Stimulated activated CD4-positive, alpha-beta T cell treated with anti-CD3 and anti-CD28 coated beads, Interleukin-1b, Interleukin-23, amount 100 ng/mL, for 4 hours (primary cell): ENCODE measurements around the gene PRIM1.
"Not testable (repeated sequence)": the region's sequence is repeated elsewhere in the genome, so short reads cannot be mapped to it uniquely, and the experiment has no call there.

Experiments
- DNase-seq, 2 donors: peaks; one replicate each; pipeline ENCODE4 v3.0.0-alpha.2; 2020; ENCODE audit warnings: low read depth in 2 of 2

The PRIM1 gene

DNA sequence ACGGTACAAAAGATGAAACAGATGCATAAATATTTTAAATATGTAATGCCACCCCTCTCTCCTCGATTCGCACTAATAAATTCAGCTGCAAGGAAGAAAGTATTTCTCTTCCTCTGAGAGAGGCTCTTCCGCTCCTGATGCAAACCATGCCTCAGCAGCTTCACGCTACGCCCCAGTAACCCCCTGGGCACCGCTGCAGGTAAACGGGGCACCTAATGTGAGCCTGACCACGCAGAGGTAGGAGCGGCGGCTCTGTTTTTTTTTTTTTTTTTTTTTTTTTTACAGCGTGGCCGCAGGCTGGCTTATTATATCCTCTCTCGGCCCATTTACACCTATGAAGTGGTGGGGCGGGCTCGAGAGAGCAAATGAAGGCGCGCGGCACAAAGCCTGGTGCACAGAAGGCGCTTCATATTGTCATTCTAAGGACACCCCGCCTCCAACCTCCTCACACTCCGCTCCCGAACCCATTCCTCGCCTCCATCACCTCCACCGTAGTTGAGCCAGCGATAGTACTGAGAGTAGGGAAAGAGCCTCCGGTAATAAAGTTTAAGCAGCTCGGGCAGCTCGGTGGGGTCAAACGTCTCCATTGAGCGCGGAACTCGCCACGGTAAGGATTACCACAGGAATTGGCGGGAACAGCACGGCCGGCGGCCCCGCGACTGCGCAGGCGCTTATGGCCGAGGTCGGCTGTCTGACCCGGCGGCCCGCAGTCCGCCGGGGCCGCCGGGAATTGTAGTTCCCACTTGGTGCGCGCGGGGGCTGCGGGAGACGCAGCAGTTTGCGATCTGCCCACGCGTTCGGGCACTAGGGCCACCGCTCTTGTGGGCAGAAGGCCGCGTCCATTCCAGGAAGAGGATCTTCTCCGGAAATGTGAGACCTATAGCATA lies at the start of gene PRIM1:
Gene PRIM1 (minus strand): TSS at position 612 of the 887 bp plus-strand sequence. CDS start 25 bp downstream, at position 587.
- peak; percentile 66 to 88 for DNase-seq

DNA sequence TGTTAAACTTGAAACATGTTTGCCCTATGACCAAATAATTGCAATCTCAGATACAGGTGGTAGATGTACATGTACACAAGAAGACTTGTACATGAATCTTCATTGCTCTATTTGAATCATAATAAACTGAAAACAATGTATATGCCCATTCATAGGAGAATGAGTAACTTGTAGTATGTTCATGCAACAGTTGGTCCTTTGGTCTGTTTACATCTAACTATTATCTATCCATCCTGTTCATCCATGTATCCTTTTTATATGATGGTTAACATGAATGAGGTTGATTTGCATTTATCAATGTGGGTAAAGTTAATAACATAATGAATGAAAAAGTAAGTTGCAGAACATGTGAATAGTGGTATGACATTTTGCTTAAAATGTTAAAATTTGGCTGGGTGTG lies 48.1 kb upstream of the PRIM1 start:
- no peak for DNase-seq

DNA sequence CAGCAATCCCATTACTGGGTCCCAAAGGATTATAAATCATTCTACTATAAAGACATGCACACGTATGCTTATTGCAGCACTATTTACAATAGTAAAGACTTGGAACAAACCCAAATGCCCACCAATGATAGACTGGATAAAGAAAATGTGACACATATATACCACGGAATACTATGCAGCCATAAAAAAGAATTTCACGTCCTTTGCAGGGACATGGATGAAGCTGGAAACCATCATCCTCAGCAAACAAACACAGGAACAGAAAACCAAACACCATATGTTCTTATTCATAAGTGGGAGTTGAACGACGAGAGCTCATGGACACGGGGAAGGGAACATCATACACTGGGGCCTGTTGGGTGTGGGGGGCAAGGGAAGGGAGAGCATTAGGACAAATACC lies 47.2 kb upstream of the PRIM1 start:
- DNase-seq = not testable (repeated sequence)

GRCh38 chr12:56795791-56796190 lies 43.7 kb upstream of the PRIM1 start:
- not testable (repeated sequence) for DNase-seq

GRCh38 chr12:56795046-56795562 lies 43.0 kb upstream of the PRIM1 start:
- not testable (repeated sequence) for DNase-seq

- not testable (repeated sequence) for DNase-seq
These were observed 41.0 kb upstream of the PRIM1 start for GRCh38 chr12:56793124-56793523.

GRCh38 chr12:56792678-56793077 lies 40.6 kb upstream of the PRIM1 start:
- no peak for DNase-seq

DNA sequence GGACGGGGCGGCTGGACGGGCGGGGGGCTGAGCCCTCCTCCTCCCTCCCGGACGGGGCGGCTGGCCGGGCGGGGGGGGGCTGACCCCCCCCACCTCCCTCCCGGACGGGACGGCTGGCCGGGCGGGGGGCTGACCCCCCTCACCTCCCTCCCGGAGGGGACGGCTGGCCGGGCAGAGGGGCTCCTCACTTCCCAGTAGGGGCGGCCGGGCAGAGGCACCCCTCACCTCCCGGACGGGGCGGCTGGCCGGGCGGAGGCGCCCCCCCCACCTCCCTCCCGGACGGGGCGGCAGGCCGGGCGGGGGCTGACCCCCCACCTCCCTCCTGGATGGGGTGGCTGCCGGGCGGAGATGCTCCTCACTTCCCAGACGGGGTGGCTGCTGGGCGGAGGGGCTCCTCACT lies 37.3 kb upstream of the PRIM1 start:
- not testable (repeated sequence) for DNase-seq

DNA sequence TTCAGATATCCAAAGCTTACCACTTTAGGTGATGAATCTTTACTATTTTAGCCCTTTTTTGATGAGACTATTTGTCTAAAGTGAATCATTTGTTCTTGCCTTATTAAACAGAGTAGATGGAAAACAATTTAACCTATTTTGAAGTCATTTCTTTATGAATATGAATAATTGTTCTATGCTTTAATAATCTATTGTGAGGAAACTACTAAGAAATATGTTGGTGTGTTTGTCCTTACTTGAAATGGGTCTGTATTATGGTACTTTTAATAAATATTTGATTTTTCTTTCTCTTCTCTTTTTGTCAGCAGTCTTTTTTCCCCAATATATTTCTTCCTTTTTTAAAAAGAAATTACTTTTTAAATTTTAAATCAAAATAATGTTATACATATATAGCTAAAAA lies 35.4 kb upstream of the PRIM1 start:
- no peak for DNase-seq

GRCh38 chr12:56785874-56786273 lies 33.8 kb upstream of the PRIM1 start:
- DNase-seq = no peak

DNA sequence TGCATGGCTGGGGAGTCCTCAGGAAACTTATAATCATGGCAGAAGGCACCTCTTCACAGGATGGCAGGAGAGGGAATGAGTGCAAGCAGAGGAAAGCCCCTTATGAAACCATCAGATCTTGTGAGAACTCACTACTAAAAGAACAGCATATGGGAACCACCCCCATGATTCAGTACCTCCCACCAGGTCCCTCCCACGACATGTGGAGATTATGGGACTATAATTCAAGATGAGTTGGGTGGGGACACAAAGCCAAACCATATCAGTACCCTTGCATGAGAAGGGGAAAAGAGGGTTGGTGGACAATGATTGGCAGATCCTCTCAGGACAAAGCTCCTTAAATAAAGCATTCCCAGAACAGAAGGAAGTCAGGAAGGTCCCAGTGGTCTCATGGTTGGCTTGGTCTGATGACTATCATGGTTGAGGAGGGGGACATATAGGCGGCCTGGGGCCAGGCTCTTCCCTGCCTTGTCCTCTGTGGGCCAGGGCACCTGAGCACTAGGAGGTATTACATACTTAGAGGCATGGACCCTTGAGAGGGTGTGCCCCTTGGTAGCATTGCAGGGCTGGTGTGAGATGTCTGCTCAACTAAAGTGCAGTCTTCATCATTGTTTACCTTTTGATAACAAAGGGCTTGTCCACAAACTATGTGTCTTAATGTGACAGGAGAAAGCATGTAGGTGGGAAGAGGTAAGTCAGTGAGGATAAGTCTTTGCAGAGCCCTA lies 33.2 kb upstream of the PRIM1 start:
- no peak for DNase-seq

DNA sequence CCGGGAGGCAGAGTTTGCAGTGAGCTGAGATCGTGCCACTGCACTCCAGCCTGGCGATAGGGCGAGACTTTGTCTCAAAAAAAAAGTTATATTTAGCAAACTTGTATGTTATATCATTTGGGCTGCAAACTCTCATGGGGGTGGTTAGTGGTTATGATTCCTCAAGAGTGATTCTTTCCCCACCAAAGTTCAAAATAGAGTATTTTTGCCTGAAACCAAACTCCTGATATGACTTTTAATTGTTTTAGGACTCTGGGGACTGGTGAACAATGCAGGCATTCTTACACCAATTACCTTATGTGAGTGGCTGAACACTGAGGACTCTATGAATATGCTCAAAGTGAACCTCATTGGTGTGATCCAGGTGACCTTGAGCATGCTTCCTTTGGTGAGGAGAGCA lies 29.6 kb upstream of the PRIM1 start:
- DNase-seq = no peak

GRCh38 chr12:56778756-56779155 lies 26.6 kb upstream of the PRIM1 start:
- no peak for DNase-seq

- no peak for DNase-seq
These were observed 24.5 kb upstream of the PRIM1 start for GRCh38 chr12:56776654-56777053.

DNA sequence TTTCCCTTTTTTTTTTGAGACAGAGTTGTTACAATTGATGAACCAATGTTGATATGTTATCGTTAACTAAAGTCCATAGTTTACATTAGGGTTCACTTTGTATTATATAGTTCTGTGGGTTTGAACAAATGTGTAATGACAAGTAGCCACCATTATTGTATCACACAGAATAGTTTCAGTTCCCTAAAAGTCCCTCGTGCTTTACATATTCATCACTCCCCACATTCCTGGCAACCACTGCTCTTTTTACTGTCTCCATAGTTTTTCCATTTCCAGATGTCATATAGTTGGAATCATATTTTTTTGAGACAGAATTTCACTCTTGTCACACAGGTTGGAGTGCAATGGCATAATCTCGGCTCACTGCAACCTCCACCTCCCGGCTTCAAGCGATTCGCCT lies 23.5 kb upstream of the PRIM1 start:
- no peak for DNase-seq

DNA sequence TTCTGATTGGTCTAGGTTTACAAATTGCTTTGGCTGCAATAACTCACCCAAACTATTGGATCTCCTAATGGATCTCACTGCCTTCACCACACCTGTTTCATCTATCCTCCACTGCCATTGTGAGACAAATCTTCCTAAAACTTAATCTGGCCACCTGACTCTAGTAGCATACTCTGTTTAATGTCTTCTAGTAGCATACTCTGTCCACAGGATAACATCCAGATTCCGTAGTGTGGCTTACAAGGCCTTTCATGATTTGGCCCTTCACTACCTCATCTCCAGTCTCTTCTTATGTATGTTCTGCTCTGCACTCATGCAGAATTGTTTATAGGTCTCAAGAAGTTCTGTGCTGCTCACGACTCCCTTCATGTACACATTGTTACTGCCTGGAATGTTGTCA lies 21.0 kb upstream of the PRIM1 start:
- no peak for DNase-seq

GRCh38 chr12:56772625-56773024 lies 20.5 kb upstream of the PRIM1 start:
- no peak for DNase-seq

DNA sequence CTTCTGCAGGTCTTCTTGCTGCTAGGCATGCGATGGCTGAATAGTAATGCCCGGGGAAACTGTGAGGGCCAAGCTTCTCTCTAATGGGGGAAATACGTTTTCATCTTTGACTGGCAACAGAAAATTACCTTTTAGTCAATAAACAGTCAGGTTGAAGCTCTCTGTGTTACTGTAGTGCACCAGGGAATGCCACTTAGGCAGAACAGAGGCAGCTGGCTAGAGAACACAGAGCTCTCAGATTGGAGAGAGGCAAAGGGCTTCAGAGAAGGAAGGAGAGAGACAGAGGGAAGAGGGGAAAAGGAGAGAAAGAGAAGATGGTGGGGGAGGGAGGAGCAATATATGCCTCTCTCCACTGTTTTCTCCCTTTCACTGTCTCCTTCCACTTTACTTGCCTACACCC lies 17.7 kb upstream of the PRIM1 start:
- no peak for DNase-seq

GRCh38 chr12:56768424-56768823 lies 16.3 kb upstream of the PRIM1 start:
- DNase-seq = no peak

DNA sequence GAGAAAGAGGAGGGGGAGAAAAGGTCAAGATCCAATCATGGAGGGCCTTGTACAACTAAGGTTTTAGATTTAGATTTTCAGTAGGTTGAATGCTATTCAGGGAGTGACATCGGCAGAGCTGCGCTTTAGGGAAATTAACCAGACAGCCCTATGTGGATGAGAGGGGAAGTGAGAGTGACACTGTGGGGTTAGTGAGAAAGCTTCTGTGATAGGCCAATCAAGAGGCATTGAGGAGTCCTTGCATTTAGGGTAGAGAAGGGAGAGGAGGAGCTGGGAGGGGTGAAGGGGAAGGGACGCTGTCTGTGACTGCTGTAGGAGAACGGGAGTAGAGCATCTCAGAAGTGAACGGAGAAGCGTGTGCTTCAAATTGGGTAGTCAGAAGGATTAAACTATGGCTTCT lies 14.4 kb upstream of the PRIM1 start:
- no peak for DNase-seq

DNA sequence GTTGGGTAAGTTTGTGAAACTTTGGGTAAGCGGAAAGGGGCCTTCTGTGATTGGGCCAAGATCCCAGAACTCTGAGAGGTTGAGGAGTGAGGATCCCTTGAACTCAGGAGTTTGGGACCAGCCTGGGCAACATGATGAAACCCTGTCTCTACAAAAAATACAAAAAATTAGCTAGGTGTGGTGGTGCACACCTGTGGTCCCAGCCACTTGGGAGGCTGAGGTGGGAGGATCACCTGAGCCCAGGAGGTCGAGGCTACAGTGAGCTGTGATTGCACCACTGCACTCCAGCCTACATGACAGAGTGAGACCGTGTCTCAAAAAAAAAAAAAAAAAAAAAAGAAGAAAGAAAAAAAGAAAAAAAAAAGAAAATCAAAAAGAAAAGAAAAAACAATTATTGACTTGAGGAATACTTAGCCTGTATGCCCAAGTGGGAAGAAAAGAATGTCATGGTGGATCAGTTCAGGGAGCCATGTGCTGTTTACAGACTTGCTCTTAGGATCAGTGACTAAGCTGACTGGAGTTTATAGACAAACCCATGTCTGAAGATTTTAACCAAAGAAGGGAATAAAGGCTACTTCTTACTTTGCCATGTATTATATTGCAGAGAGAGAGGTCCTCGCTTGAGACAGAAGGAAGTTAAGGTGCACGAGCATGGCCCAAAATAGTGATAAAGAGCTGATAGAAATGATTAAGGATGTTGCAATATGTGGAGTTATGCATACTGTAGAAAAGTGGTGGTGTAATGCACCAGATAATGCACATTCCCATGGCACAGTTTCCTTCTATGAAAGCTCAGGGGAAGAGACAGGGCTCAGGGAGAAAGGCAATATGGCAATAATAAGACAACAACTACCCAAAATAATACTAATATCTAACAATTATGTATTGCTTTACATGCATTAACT lies 11.9 kb upstream of the PRIM1 start:
- no peak for DNase-seq

DNA sequence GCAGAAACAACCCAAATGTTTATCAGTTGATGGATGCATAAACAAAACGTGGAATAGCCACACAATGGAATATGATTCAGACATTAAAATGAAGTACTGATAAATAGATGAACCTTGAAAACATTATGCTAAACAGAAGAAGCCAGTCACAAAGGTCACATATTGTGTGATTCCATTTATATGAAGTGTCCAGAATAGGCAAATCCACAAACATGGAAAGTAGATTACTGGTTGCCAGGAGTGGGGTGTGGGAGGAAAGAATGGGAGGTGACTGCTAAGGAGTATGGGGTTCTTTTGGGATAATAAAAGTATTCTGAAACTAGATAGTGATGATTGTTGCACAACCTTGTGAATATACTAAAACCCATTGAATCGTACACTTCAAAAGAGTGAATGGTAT lies 9.7 kb upstream of the PRIM1 start:
- DNase-seq = no peak
